Panc1 (cell line): ENCODE data around the gene NRBF2.

ENCODE experiments used
- CTCF ChIP-seq: fragments of 450-650 bp; IDR thresholded peaks from 2 replicates; pipeline ENCODE4 v1.5.1; 2017; ENCODE audit warnings: mild to moderate bottlenecking
- POLR2AphosphoS5 ChIP-seq: IDR thresholded peaks from 2 replicates; pipeline ENCODE4 v1.6.1; 2012; ENCODE audit warnings: mild to moderate bottlenecking, low read depth, low read length, moderate library complexity
- REST ChIP-seq, 2 experiments: IDR thresholded peaks; 2 replicates each; pipeline ENCODE4 v1.6.1; 2011 to 2012; ENCODE audit warnings: low read depth in 2 of 2, control low read depth in 1 of 2, low read length in 1 of 2, mild to moderate bottlenecking in 1 of 2, moderate library complexity in 1 of 2; ENCODE audit not compliant: insufficient read depth in 1 of 2
- SIN3A ChIP-seq: IDR thresholded peaks from 2 replicates; pipeline ENCODE4 v1.6.1; 2012; ENCODE audit warnings: low read depth, mild to moderate bottlenecking, low read length, moderate library complexity, borderline replicate concordance; ENCODE audit not compliant: insufficient read depth

GRCh38 chr10:63099734-63100133 lies 33.4 kb upstream of the NRBF2 start:
- TF ChIP-seq CTCF = no peak
- no peak for TF ChIP-seq REST (IDR thresholded peaks at IDR 0.05; ENCODE audit: insufficient read depth in 1 of 2, low read depth in 2 of 2, low read length in 1 of 2)
- TF ChIP-seq SIN3A = no peak
- no peak for TF ChIP-seq POLR2AphosphoS5
